GM12874 (cell line): Measurements from ENCODE around the gene TRAPPC10.

Experiments used
- TF ChIP-seq, protein P1 (sequence below): IDR thresholded peaks from 2 replicates; pipeline ENCODE4 v1.5.1; 2011; ENCODE audit warnings: low read depth, mild to moderate bottlenecking, control low read depth, low read length, moderate library complexity; ENCODE audit not compliant: insufficient read depth

TRAPPC10 gene

DNA sequence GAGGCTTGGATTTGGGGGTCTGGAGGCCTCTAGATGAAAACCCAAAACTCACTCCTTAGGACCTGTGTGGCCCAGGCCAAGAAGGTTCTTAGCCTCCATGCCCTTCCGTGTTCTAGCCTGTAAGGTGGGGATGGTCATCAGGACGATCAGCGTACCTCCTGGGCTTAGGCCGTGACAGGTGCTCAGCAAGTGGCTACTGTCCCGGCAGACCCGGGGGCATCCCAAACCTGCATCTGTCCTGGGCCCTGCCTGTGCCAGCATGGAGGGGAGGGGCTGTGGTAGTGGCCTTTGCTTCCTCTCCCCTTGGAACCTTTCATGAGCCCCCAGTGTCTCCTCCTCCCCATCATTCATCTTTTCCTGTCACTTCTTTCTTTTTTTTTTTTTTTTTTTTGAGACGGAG, 22.7 kb upstream of the TRAPPC10 start:
- TF ChIP-seq, protein P1, sequence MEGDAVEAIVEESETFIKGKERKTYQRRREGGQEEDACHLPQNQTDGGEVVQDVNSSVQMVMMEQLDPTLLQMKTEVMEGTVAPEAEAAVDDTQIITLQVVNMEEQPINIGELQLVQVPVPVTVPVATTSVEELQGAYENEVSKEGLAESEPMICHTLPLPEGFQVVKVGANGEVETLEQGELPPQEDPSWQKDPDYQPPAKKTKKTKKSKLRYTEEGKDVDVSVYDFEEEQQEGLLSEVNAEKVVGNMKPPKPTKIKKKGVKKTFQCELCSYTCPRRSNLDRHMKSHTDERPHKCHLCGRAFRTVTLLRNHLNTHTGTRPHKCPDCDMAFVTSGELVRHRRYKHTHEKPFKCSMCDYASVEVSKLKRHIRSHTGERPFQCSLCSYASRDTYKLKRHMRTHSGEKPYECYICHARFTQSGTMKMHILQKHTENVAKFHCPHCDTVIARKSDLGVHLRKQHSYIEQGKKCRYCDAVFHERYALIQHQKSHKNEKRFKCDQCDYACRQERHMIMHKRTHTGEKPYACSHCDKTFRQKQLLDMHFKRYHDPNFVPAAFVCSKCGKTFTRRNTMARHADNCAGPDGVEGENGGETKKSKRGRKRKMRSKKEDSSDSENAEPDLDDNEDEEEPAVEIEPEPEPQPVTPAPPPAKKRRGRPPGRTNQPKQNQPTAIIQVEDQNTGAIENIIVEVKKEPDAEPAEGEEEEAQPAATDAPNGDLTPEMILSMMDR, result no peak

GRCh38 chr21:43991447-43991991, 20.6 kb upstream of the TRAPPC10 start:
- TF ChIP-seq, protein P1, result no peak

DNA sequence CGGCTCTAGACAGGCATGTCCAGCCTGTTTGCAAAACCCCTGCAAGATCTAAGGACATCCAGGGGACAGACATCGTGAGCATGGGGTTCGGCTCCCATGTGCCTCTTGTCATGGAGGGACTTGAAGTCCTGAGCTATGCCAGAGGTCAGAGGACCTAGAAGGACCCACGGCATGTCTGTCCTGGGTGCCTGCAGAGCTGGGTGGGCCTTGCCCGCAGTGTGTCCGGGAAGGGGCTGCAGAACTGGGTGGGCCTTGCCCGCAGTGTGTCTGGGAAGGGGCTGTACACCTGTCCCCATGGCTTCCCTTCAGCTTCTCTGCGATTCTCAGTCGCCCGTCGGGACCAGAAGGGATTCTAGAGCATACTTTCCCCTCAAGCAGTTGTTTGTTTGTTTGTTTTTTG, 20.0 kb upstream of the TRAPPC10 start:
- TF ChIP-seq, protein P1, result no peak

DNA sequence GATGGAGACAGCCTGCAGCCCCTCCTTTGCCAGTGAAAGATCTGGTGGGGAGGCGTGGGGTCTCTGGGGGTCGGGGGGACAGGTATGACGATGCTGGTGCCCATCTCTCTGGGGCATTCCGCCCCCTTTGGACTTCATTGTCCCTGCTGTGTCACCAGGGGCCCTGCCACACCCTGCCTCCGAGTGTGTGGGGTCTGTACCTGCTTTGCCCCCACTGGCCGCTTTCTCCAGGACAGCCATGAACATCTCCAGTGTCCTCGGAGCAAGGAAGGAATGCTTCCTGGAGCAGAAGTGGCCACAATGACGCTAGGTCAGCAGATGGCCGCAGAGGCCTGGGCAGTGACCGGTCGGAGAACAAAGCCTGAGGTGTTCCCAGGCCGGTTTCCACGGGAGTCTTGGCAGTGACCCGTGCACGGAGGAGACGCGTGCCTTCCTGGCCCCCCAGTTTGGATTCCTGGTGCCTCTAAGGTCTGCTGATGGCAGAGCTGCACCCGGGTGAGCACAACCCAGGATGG, 18.6 kb upstream of the TRAPPC10 start:
- TF ChIP-seq, protein P1, result no peak

GRCh38 chr21:43994085-43994484, 18.0 kb upstream of the TRAPPC10 start:
- TF ChIP-seq, protein P1, result no peak

- TF ChIP-seq, protein P1, result no peak
These were observed 17.5 kb upstream of the TRAPPC10 start for GRCh38 chr21:43994646-43995045.

DNA sequence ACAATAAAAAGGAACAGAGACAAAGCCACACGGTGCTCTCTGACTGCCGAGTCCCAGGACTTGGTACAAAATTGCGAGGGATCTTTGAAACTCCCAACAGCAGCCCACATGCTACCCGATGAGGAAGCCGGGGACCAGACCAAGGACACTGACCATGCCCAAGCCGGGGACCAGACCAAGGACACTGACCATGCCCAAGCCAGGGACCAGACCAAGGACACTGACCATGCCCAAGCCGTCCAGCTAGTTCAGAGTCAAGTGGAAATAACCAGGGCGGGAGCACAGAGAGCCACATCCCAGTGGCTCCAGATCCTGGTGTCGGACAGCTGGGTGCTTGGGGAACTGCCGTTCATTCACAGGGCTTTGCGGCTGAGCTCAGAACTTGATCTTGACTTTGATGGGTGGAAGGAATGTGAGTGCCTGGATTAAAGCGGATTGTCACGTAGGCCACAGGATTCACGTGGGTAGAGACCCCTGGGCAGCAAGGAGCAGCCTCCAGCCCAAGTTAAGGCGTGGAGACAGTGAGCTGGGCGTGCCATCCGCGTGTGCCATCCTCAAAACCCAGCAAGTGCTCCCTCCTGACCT, 16.5 kb upstream of the TRAPPC10 start:
- TF ChIP-seq, protein P1, result no peak
